HG02763 (cell line): Measurements from ENCODE around the gene PDE4A.
"Not testable (repeated sequence)": the region's sequence is repeated elsewhere in the genome, so short reads cannot be mapped to it uniquely, and the experiment has no call there.

Experiments
- ATAC-seq: cut with Tn5 transposase; IDR thresholded peaks from one replicate; pipeline ENCODE4 v1.9.1; 2021; ENCODE audit warnings: mild to moderate bottlenecking, moderate library complexity; ENCODE audit not compliant: unreplicated experiment

Gene PDE4A

DNA sequence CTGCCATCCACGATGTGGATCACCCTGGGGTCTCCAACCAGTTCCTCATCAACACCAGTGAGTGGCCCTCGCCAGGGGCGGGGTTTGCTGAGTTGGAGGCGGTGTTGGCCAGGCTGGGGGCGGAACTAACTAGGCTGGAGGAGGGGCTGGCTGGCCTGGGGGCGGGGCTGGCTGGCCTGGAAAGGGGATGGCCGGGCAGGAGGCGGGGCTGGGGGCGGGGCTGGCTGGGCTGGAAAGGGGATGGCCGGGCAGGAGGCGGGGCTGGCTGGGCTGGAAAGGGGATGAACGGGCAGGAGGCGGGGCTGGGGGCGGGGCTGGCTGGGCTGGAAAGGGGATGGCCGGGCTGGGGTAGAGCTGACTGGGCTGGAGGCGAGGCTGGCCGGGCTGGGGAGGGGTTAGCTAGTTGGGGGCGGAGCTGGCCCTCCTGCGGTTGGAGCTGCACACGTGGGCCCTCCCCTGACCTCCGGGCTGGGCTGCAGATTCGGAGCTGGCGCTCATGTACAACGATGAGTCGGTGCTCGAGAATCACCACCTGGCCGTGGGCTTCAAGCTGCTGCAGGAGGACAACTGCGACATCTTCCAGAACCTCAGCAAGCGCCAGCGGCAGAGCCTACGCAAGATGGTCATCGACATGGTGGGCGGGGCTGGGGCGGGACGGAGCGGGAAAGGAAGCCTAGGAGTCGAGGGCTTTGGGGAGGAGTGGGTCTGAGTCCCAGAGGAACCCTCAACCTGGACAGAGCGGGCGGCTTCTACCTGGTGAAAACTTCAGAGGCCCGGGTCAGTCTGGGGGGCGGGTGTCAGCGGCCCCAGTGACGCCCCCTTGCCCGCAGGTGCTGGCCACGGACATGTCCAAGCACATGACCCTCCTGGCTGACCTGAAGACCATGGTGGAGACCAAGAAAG is 41.0 kb downstream of the PDE4A start:
- peak; percentile 76 for ATAC-seq

DNA sequence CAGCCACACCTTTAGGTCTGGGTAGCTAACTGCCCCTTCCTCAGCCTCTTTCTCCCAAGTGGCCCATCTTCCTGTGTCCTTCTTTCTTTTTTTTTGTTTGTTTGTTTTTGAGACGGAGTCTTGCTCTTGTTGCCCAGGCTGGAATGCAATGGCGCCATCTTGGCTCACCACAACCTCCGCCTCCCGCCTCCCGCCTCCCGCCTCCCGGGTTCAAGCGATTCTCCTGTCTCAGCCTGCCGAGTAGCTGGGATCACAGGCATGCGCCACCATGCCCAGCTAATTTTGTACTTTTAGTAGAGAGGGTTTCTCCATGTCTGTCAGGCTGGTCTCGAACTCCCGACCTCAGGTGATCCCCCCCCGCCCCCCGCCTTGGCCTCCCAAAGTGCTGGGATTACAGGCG is 41.7 kb downstream of the PDE4A start:
- not testable (repeated sequence) for ATAC-seq

DNA sequence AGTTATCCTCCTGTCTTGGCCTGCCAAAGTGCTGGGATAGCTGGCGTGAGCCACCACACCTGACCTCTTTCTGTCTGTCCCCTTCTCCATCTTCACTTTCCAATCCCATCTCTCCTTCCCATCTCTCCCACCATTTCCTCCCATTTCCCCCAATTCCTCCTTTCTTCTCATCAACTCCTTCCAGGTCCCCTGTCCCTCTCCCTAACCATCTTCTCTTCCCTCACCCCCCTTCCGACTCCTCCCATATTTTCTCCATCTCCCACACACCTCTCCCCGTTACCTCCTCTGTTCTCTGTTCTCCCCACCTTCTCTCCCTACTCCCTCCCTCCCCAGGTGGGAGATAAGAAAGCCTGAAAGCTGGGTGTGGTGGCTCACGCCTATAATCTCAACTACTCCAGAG is 42.2 kb downstream of the PDE4A start:
- ATAC-seq: no peak

DNA sequence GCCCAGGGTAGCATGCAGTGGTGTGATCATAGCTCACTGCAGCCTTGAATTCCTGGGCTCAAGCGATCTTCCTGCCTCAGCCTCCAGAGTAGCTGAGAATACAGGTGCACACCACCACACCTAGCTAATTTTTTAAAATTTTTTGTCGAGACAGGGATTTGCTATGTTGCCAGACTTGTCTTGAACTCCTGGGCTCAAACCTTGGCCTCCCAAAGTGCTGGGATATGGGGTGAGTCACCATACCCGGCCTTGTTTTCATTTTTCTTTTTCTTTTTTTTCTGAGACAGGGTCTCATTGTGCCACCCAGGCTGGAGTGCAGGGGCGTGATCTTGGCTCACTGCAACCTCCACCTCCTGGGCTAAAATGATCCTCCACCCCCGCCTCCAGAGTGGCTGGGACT is 44.1 kb downstream of the PDE4A start:
- no peak for ATAC-seq

DNA sequence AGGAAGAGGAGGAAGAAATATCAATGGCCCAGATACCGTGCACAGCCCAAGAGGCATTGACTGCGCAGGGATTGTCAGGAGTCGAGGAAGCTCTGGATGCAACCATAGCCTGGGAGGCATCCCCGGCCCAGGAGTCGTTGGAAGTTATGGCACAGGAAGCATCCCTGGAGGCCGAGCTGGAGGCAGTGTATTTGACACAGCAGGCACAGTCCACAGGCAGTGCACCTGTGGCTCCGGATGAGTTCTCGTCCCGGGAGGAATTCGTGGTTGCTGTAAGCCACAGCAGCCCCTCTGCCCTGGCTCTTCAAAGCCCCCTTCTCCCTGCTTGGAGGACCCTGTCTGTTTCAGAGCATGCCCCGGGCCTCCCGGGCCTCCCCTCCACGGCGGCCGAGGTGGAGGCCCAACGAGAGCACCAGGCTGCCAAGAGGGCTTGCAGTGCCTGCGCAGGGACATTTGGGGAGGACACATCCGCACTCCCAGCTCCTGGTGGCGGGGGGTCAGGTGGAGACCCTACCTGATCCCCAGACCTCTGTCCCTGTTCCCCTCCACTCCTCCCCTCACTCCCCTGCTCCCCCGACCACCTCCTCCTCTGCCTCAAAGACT is 46.9 kb downstream of the PDE4A start:
- ATAC-seq: no peak

DNA sequence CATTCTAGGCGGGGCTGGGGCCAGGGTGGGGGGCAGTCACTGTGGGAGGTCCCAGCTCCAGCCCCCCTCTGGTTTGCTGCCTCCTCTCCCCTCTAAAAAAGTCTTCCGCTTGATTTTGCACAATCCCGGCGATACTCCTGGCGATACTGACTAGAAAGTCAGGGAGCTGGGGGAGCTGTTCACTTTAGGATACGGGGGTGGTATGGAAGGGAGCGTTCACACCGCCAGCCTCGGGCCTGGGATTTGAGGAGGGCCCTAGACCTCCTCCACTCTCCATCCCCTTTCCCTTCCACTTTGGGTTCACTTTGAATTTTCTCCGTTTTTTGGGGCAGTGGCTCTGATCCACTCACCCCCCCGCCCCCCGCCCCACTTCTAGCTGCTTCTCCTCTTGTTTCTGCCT is 47.8 kb downstream of the PDE4A start:
- no peak for ATAC-seq

DNA sequence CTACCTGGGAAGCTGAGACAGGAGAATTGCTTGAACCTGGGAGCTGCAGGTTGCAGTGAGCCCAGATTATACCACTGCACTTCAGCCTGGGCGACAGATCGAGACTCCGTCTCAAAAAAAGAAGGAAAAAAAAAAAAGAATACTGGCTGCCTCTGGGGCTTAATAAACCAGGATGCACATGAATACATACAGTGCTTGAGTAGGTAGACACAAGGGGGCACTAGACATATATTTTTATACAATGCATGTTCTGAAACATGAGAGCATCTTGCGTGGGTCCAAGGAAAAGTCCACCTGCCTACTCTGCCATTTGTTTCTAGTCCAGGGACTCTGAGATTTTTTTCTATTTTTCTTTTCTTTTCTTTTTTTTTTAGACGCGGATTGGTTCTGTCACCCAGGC is 51.6 kb downstream of the PDE4A start:
- ATAC-seq: no peak

DNA sequence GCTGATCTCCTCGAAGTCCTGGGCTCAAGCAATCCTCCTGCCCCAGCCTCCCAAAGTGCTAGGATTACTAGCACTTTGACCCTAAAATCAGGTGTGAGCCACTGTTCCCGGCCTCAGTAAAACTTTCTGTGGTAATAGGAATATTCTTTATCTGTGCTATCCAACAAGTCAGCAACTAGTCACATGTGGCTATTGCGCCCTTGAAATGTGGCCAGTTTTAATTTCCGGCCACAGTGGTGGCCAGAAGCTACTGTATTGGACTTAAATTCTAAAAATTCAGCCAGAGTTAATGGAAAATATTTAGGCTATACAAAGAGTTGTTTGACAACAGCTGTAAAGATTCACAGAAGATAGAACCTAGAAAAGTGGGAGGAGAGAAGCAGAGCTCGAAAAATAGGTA is 52.9 kb downstream of the PDE4A start:
- no peak for ATAC-seq

DNA sequence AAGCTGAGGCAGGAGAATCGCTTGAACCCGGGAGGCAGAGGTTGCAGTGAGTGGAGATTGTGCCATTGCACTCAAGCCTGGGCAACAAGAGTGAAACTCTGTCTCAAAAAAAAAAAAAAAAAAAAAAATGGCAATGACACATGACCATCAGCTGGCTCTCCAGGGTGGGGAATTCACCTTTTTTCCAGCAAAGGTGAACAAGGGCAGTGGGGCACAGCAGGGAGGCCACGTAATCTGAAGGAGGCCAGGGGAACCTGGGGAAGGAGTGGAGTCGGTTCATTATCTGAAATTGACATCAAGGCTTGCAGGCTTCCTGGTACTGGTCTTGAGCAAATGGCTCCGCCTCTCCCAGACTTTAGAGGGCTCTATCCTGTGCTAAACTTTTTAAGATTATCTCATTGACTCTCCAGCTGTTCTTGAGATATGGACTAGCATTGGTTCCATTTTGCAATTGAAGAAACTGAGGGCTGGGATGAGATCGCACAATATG is 54.7 kb downstream of the PDE4A start:
- no peak for ATAC-seq

DNA sequence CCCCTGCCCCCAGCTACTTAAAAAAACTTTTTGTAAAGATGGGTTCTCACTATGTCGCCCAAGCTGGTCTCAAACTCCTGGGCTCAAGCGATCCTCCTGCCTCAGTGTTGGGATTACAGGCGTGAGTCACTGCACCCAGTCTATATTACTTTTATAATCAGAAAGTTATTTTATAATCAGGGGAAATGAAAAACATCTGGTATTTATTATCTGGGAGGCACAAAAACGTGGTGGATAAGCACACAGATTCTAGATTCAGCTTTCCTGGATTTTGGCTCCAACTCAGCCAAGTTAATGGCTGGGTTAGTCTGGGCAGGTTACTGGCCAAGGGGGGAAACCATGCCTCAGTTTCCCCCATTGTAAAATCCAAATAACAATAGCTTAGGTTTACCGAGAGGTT is 58.1 kb downstream of the PDE4A start:
- ATAC-seq: no peak

DNA sequence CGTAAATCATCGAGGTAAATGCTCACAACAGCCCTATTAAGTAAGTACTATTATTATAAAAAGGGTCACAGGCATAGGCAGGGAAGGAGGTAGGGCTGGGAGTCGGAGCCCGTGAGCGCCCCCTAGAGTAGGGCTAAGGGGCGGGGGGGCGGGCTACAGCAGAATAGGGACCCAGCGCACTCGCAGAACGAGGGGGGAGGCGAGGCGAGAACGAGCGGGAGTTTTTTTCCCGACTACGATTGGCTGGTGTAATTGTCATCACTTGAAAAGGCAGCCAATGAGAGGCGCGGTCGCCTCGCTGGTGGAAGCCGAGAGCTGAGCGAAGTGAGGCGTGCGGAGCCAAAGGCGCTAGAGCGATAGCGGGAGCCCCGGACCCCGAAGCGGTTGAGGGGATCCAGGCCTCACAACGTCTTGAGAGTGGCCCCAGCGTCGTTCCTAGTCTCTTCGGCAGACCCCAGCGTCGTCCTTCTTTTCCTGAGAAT is 58.6 kb downstream of the PDE4A start:
- peak; percentile 54 for ATAC-seq

DNA sequence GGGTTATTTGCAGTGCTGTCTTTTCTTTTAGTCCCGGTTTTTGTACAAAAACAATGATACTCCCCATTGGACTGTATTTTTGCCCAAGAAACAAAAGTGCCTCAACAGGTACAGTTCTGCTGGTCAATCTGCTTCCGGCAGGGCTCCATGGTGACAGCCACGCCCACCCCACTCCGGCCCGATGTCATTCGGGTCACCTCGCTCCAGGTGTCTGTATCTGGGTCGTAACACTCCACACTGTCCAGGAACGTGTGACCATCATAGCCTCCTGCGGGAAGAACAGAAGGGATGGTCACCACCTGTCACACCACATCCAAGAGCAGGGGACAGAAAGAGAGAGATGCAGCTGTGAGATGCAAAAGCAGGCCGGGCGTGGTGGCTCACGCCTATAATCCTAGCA is 66.2 kb downstream of the PDE4A start:
- no peak for ATAC-seq

DNA sequence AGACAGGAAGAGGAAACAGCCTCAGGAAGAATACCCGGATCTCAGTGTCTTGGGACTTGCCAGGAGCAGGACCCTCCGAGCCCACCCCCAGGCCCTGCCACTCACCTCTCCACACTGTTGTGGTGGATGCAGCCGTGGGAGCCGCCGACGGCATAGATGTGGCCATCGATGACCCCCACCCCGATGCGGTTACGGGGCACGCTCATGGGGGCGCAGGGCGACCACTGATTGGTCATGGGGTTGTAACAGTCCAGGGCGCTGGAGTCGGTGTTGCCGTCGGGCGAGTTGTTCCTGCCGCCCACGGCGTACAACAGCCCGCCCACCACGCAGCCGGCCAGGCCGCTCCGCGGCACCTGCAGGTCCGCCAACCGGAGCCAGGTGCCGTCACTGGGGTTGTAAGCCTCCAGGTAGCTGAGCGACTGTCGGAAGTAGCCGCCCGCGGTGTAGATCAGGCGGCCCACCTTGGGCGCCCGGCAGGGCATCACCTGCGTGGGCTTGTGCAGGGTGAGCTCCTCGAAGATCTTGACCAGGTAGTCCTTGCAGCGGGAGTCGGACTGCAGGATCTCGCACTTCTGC is 71.2 kb downstream of the PDE4A start:
- ATAC-seq: no peak

DNA sequence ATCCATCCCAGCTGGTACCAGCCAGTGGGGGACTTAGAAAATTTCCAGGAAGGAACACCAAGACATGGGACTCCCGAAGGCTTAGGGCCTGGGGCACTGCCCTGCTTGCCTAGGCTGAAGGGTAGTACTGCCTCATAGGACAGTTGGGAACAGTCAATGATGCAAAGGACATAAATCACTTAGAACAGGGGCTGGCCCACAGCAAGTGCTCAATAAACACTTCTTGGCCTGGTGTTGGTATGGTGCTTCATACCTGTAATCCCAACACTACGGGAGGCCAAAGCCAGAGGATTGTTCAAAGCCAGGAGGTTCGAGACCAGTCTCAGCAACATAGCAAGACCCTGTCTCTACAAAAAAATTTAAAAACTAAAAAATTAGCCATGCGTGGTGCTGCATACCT is 77.0 kb downstream of the PDE4A start:
- ATAC-seq: no peak

DNA sequence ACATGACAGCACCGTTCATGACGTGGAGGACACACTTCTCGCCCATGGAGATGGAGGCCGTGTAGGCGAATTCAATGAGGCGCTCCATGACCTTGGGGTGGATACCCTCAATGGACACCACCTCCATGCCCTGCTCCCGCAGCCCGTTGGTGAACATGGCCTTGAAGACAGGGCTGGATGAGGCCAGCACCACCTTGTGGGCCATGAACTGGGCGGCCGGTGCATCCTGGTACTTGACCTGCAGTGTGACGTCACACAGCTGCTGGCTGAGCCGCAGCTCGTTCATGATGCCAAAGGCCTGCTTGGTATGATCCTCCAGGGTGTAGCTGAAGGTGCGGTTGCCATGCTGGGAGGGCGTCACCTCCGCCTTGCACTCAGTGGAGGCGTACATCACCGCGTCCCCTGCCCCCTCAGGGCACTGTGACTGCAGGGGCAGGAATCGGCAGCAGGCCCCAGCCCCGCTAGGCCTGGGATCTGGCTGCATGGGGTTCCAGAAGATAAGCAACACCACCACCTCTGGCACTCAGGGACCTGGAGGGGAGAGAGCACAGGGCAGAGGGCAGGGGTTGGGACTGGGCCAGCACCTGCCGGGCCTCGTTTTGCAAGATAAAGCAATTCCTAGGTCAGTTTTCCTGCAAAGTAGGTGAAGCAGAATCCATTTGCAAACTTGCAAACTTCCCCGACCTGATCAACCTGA is 79.4 kb downstream of the PDE4A start:
- no peak for ATAC-seq

DNA sequence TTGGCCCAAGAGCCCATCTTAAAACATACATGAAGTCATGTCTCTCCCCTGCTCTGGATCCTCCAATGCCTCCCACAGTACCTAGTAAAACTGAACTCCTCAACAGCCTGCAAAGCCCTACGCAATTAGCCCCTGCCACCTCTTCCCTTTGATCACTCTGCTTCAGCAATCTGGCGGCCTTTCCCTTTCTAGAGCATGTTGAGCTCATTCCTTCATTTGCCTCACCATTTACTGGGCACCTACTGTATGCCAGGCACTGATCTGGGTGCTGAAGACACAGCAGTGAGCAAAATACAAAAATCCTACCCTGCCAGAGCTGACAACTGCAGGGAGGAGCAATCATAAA is 79.9 kb downstream of the PDE4A start:
- ATAC-seq: no peak

DNA sequence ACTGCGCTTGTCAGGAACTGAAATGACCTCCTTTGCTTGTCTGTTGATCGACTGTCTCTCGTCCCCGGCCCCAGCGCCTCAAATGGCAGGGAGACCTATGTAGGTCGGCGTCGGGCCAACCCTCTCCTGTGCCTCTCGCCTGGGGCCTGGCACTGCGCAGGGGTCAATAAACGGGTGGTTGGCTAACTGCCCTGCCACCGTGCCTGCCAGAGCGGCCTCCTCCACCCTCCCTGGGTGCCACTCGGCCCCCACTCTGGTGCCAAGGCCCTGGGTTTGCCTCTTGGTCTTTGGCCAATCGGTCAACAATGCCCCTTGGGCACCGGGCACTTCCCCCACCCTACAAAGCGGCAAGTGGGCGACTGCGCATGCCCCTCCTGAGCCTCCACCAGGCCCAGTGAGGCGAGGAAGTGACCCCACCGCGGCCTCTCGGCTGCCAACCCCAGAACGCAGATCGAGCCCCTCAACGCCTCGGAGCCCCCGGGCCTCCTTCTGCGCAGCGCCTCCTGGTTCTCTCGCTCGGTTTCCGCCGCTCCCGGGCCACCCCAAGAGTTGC is 81.7 kb downstream of the PDE4A start:
- ATAC-seq: peak; percentile 40

DNA sequence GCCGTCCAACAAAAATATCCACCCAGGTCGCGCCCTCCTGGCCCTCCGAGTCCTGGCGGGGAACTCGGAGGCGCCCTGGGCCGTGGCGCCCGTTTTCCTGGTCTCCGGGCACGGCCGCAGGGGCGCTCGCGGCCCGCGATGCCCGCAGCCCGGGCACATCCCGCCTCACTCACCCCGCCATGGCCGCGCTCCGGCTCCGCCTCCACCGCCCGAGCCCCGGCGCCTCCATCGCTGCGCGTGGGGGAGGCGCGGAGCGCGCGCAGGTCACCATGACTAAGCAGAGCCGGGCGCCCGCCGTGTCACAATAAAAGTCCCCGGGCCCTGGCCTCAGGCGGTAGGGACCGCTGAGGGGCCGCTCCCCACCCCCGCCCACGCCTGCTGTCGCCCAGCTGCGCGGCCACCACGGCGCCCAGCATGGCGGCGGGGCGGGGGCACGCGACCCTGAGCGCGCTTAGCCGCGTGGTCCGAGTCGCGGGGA is 82.2 kb downstream of the PDE4A start:
- peak; percentile 82 for ATAC-seq

DNA sequence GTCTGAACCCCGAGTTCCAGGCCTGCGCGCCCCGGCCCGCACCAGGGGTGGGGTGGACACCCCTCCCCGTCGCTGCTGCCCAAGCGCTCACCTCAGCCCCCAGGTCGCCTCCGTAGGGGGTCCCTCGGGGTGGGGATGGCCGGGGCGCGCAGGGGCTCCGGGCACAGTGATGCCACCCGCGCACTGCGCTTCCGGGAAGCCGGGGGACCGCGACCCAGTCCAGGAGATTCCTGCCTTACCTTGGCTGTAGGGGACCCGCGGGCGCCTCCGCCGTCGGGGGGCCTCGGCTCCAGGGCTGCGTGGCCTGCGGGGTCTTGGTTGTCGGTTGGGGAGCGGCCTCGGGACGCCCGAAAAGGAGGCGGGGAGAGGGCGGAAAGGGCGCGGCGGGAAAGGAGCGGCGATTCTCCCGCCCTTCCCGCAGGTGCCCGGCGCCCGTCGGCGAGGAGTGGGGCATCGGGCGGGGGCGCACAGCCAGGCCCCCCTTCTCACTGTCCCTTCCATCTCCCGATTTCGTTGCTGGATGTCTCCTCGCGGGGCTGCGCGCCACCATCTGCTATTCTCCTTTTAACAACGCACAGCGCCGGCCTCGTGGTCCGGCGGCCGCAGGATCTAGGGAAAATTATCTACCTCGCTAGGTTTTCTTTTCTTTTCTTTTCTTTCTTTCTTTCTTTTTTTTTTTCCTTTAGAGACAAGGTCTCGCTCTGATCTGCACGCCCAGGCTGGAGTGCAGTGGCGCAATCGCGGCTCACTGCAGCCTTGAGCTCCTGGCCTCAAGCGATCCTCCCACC is 82.9 kb downstream of the PDE4A start, which contains the start of gene KEAP1:
KEAP1 (minus strand) TSS at position 355 of the 788 bp plus-strand sequence. CDS start 3,323 bp downstream, outside the sequence.
- ATAC-seq: peak; percentile 32
